Stimulated activated CD4-positive, alpha-beta T cell treated with anti-CD3 and anti-CD28 coated beads, Interleukin-1b, Interleukin-23, amount 100 ng/mL, for 4 hours (primary cell): ENCODE results near the gene PDIA6.
"Not testable (repeated sequence)": the region's sequence is repeated elsewhere in the genome, so short reads cannot be mapped to it uniquely, and the experiment has no call there.

Experiments used
- DNase-seq, 2 donors: peaks; one replicate each; pipeline ENCODE4 v3.0.0-alpha.2; 2020; ENCODE audit warnings: low read depth in 2 of 2

The PDIA6 gene

GRCh38 chr2:10780821-10781220 is 31.8 kb downstream of the PDIA6 start:
- DNase-seq: not testable (repeated sequence)

GRCh38 chr2:10780491-10780820 is 32.1 kb downstream of the PDIA6 start:
- DNase-seq: no peak

- DNase-seq: no peak
Observed at GRCh38 chr2:10779776-10780490, 32.7 kb downstream of the PDIA6 start.

DNA sequence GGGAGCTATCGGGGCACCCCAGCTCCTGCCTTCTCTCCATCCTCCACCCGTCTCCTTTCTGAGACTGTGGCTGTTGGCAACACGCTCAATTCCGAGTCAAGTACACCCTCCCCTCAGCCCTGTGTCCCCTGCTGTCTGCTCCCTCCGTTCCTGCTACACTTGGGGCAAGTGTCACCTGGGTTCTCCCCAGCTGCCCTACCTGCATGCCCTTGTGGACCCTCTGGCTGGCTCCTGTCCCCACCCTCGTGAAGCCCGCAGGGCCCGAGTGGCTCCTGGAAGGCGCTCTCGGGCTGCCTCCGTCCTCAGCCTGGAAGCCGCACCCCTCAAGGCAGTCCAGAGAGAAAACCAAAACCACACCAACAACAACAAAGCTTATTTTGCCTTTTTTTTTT is 33.9 kb downstream of the PDIA6 start:
- no peak for DNase-seq

GRCh38 chr2:10777842-10778723 is 34.5 kb downstream of the PDIA6 start:
- no peak for DNase-seq

DNA sequence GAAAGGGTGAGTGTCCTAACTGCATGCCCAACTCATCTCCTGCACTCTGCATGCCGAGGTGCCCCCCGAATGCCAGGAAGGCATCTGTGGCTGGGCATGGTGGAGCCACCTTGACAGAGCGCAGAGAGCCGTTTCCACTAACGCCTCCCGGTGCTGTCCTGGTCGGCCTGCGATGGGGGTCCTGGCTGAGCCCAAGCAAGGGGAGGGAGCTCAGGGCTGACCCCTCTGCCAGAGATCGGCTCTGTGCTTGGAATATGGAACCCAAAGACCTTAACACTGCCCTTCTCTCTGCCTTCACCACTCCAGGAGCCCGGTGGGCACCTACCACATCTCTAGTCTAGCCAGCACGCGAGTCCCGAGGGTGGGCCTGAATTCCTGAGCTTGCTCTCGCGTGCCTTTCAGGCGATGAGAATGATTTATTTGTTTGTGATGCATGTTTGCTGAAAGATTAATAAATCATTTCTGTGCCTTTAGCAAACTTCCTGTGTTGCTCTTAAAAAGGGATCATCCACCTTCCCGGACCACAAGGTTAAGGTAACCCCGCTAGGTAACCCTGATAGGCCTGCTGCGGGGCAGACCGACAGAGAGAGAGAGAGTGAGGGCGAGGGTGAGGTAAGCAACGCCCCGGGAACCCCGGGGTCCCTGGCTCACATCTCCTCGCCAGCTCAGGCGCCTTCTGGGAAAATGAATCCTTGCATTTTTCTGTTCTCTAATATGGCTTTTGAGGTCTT is 35.3 kb downstream of the PDIA6 start:
- no peak for DNase-seq

- DNase-seq: no peak
Observed at GRCh38 chr2:10776231-10776977, 36.2 kb downstream of the PDIA6 start.

DNA sequence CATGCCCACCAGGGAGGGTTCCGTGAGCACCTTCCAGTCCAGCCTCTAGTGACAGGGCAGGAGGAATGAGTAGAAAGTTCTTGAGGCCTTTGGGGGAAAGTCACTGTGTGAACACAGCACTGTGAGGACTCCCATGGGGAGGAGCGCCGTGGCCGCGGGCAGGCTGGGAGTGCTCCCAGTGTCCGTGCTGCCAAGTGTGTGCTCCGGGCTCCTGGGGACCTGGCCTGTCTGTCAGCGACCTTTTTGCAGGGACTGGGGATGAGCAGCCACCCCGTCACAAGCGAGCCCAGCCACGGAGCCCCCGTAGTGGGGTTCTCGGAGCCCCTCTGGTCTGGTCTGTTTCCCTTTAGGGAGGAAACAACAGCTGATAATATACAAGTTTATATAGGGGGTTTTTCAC is 36.8 kb downstream of the PDIA6 start:
- no peak for DNase-seq

DNA sequence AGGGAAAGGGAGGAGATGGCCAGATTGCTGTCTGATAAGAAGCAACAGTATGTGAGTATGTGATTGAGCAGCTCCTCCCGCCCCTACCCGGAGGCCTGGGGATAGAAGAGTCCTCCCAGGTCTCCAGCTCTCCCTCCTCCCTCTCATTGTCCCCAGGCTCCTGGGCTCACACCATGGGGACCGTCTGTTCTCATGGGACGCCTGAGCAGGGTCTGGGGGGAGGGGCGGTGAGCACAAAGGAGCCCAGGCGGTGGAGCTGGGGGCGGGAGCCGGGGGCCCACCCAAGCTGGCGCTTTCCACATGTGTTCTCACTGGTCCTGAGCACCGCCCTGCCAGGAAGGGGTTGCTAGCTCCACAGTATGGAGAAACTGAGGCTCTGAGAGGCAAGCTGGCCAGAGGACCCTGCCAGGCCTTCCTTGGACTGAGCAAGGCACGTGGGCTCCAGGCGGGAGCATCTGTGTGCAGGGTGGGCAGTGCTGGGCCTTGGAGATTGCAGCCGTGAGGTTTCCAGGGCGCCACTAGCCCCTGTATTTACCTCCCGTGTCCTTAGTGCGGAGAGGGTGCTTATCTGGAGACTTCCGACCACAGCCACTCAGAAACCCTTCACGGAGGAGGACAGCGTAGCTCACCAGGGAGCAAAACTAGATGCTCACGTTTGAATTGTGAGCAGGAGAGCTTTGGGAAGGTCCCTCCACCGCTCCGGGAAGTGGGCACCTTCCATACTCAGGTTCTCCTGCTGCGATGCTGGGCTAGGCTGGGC is 37.4 kb downstream of the PDIA6 start:
- DNase-seq: no peak

- DNase-seq: no peak
Observed at GRCh38 chr2:10774394-10774793, 38.2 kb downstream of the PDIA6 start.

DNA sequence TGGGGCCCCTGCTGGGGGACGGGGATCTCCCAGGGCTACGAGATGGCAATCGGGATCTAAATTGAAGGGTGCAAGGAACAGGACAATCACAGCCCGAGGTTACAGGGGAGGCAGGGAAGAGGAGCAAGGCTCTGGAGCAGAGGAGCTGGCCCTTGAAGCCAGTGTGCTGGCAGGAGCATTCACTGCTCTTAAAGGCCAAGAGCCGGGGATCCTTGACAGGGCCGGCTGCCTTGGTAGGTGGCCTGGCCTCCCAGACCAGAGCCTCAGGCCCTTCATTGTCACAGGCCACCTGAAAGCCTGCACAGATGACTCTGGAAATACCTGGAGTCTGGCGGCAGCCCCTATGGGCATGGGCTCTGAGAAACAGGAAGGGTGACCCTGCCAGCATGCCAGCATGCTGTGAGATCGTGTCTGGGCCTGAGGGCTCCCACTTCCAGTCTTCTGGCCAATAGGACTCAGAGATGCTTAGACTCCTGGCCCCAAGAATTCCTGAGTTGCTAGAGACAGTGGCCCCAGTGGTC is 38.7 kb downstream of the PDIA6 start:
- DNase-seq: no peak

DNA sequence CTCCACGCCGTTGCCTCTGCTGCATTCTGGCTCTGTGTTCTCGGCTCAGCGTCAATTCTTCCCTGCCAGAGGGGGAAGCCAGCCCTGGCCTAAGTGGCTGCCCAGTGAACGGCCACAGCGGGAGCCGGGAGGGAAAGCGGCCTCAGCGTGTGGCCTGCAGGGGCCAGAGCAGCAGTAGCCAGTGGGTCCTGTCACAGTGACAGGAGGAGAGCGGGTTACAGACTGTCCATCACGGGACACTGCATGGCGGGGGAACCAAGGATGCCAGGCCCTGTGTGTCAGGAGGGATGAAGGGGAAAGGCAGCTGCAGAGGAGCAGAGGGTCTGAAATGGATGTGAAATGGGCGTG is 39.7 kb downstream of the PDIA6 start:
- DNase-seq: no peak

DNA sequence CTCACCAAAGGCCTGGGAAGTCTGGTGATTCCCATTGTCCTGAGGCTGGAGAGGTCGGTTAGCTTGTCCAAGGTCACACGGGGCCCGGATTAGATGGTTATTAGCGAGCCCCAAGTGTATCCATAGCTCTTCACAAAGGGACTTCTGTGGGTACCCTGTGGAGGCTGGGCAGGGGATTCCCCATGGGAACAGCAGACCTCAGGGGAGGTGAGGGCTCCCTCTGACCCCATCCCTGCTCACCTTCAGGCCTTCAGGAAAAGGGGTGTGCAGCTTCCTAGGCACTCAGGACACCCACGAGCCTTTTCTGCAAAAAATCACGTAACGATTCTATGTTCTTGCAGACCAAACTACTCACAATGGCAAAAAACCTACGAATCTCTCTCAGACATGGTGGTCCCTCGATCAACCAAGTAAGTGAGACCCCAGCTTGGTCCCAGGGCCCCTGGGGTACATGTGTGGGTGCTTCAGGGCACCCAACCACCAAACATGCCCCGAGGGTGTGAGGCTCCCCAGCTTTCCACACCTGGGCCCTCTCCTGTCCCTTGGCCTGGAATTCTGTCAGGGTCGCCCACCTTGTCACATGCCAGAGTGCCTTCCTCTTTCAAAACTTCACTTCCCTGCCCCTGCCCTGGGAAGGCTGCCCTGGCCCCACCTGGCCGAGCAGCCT is 40.3 kb downstream of the PDIA6 start:
- DNase-seq: no peak

GRCh38 chr2:10771786-10772185 is 40.8 kb downstream of the PDIA6 start:
- DNase-seq: no peak

DNA sequence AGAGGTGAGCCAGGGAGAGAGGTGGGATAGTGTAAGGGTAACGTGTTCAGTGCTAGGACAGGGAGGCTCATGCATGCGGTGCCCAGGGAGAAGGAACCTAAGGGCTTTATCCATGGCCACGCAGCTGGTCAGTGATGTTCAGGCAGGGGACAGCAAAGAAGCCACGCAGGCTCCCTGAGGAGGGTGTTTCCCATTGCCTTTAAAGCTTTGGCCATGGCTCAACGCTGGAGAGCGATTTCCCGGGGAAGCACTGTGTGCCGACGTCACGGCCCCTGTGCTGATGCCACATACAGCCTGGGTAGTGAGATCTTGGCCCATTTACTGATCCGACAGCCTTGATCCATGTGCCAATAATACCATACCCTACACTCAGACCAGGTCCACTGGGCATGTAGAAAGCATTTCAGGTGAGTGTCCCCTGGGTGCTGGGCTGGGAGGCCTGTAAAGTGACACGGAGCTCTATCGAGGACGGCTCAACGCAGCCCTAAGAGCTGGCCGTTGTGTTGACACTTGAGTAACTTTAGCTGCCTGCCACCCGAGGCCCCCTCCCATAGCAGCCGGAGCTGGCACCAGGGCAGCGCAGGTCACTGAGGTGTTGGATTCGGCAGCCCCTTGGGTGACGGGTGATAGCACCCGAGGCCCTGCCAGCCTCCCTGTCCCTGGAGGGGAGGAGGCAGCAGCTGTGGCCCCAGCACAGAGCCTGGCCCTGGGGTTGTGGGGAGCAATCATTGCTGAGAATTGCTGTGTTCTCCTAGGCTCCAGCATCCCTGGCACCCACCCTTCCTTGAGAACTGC is 41.4 kb downstream of the PDIA6 start:
- no peak for DNase-seq

- no peak for DNase-seq
Observed at GRCh38 chr2:10768063-10768507, 44.5 kb downstream of the PDIA6 start.

- DNase-seq: no peak
Observed at GRCh38 chr2:10765914-10766313, 46.7 kb downstream of the PDIA6 start.

DNA sequence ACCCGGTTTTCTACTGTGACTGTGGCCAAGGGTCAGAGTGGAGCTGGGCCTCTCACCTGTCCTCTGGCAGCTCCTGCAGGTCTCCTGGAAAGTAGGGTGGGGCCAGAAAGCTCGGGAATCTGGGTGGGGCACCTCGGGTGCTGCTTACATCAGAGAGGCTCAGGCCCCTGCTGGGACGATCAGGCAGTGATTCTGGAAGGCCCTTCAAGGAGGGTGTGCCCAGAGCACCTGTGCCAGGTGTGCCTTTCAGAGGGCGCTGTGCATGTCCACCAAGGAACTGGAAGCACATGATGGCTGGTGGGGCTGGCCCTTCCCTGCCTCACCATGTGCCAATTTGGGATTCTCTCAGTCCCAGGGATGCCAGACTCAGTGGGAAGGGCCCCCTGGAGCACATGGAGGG is 47.1 kb downstream of the PDIA6 start:
- DNase-seq: no peak

GRCh38 chr2:10764896-10765295 is 47.7 kb downstream of the PDIA6 start:
- DNase-seq: no peak
